Thyroid gland (tissue), 4 donors: ENCODE results near the gene CSNK1D.

ENCODE experiments used
- CTCF ChIP-seq, 6 experiments: fragments of 200-600 bp in 3 of 6; fragments of 450-650 bp in 3 of 6; sonication (generic) in 3 of 6; IDR thresholded peaks; one replicate each; pipeline ENCODE4 v1.5.1; 2016 to 2019; ENCODE audit warnings: antibody characterized with exemption in 6 of 6, mild to moderate bottlenecking in 2 of 6, inconsistent platforms in 1 of 6, moderate library complexity in 1 of 6
- POLR2A ChIP-seq, 2 donors: fragments of 450-650 bp; IDR thresholded peaks; one replicate each; pipeline ENCODE4 v1.6.1; 2017; ENCODE audit warnings: antibody characterized with exemption in 2 of 2, mild to moderate bottlenecking in 2 of 2, moderate library complexity in 1 of 2

DNA sequence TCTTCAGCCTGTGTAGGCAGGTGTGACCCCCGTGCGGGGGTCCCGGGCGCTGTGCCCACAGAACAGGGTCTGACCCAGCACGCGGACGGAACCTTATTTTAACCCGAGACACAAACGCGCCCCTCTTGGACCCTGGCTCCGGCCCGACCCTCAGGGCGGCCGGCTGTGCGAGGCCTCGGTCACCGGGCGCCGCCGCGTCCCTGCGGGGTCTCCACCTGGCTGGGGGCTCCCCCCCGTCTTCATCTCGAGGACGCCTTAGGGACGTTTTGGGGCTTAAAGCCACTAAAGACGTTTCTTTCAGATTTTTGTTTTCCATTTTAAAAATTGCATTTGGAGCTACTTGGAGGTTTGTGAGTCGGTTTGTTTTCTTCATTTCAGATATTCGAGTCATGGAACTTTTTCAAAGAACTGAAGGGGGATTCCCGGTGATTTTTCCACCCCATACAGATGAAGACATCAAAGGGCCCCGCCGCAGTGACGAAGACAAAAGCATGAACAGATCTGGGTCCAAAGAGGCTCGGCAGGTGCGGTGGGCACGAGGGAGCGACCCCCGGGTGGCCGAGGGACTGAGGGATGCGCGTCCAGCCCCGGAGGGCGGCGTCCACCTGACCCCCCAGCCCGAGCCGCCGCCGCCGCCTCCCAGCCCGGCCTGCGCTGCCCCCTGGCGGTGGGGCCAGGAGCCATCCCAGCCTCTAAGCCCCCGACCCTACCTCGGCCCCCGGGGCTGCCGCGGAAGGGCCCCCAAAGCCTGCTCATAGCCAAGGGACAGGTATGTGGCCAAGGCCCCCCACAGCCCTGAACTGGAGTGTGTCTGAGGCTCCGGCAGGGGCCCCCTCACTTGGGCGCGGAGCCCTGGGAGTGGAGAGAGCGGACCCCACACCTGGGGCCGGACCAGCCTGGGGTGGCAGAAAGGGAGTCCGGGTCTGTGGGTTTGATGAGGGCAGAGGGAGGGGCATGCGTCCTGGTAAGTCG is 47.7 kb upstream of the CSNK1D start:
- TF ChIP-seq CTCF (IDR thresholded peaks at IDR 0.05) (peak; percentile 54 to 93 (median 84)), POLR2A (IDR thresholded peaks at IDR 0.05) (no peak)
